ENCODE measurements around the gene MS4A1. TPM values are rescaled to one million over a fixed set of nuclear protein-coding genes. Genes with fewer than 3 reads are reported as not detected.

The MS4A1 gene
- not detected in 5 replicates for total RNA-seq (2022; extraction: Qiagen RNA extraction)

DNA sequence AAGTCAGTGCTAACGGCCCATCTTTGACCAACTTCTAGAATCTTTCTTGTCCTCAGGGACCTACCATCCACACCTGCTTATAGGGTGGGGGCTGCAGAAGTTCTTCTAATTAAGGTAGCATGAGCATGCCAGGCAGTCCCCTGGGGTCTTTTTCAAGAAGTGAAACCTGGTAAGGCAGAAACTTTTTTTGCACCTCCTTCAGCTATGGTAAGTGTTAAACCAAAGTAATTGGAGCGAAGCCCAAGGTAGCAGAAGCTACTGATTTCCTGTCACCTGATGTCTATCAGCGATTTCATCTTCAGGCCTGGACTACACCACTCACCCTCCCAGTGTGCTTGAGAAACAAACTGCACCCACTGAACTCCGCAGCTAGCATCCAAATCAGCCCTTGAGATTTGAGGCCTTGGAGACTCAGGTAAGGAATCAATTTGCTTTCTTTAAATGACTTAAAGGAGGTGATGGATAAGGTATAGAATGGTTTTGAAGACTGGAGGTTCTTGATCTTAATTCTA, at the start of gene MS4A1:
Gene MS4A1, plus strand, starts transcription at position 317 of the 512 bp plus-strand sequence. CDS start 6,528 bp downstream, outside the sequence.

DNA sequence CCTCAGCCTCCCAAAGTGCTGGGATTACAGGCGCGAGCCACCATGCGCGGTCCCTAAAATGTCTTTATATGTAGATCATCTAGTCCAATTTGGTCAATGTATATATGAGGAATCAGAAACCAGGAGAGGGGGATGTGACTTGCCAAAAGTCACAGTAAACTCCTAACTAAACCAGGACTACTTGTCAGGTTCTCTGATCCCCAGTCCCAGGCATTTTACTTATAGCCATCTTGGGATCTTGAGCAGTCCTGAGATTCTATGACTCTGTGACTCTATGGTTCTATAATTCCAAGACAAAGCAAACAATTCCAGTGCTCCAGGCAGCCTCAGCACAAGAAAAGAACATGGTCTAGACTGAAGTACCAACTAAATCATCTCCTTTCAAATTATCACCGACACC, 26.4 kb upstream of the MS4A1 start, which contains the start of gene MS4A5:
Gene MS4A5, plus strand, starts transcription at position 301 of the 400 bp plus-strand sequence. CDS start 103 bp downstream, outside the sequence.

GRCh38 chr11:60492488-60493009, 36.9 kb downstream of the MS4A1 start, which contains the start of gene MS4A12:
MS4A12 (plus strand) TSS chr11:60492778; CDS start chr11:60497319, 4,541 bp downstream.

DNA sequence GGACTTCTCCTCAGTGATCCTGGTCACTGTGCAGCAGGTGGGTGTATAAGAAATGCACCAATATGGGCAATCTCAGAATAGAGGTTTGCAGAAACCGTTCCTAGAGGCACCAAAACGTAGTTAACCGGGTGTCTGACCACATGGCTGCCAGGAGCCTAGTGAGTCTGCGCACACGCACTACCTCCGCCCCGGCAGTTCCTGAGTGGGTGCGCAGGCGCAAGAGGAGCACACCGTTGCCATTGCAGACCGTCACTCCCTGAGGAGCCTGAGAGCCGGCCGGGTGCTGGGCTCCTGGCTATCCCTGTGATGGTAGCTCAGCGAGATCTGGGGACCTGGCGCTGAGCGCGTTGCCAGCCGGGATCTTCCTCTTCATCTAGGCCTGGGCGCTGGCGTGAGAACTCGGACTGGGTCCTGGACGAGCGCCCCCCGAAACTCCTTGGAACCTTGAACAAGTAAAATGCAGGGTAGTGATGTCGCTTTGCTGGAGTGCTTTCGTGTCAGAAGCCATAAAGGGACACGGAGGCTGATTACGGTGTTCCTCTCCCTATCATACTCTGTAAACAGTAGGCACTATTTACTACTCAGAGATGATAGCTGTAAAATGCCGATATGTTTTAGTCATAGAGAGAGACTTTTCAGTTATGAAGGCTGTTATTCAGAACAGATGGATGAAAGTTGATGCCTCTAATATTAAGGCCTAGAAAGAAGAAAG, 59.7 kb downstream of the MS4A1 start, which contains the start of gene MS4A13:
Gene MS4A13, plus strand, starts transcription at position 249 of the 712 bp plus-strand sequence. CDS start 2,692 bp downstream, outside the sequence.

Other genes with a start within 250 kb of the MS4A1 start
- not detected in 5 replicates for gene MS4A4E, start 212.7 kb upstream of the MS4A1 start, total RNA-seq (2022; extraction: Qiagen RNA extraction)
- gene MS4A4A, start 175.2 kb upstream of the MS4A1 start, total RNA-seq (2022; extraction: Qiagen RNA extraction): not detected in 5 replicates
- gene MS4A6E, start 128.6 kb upstream of the MS4A1 start, total RNA-seq (2022; extraction: Qiagen RNA extraction): not detected in 5 replicates
- not detected in 5 replicates for gene MS4A7, start 77.3 kb upstream of the MS4A1 start, total RNA-seq (2022; extraction: Qiagen RNA extraction)
- gene MS4A14, start 59.4 kb upstream of the MS4A1 start, total RNA-seq (2022; extraction: Qiagen RNA extraction): not detected in 5 replicates
- gene MS4A5, start 26.3 kb upstream of the MS4A1 start, total RNA-seq (2022; extraction: Qiagen RNA extraction): not detected in 5 replicates
- gene MS4A12, start 36.9 kb downstream of the MS4A1 start, total RNA-seq (2022; extraction: Qiagen RNA extraction): not detected in 5 replicates
- gene MS4A13, start 59.5 kb downstream of the MS4A1 start, total RNA-seq (2022; extraction: Qiagen RNA extraction): not detected in 5 replicates
- not detected in 5 replicates for gene MS4A8, start 243.8 kb downstream of the MS4A1 start, total RNA-seq (2022; extraction: Qiagen RNA extraction)

Measured in A549 treated with CORT108297 at 1 μM for 4 hours (cell line).